H1 (cell line): Measurements from ENCODE around the gene PIMREG. TPM values are rescaled to one million over a fixed set of nuclear protein-coding genes. Genes with fewer than 3 reads are reported as not detected.

ENCODE experiments used
- BCL11A ChIP-seq, 2 experiments: IDR thresholded peaks; one replicate each; pipeline ENCODE4 v1.6.1; 2011; ENCODE audit warnings: low read depth in 2 of 2, low read length in 2 of 2, mild to moderate bottlenecking in 2 of 2
- BRCA1 ChIP-seq: IDR thresholded peaks from 2 replicates; pipeline ENCODE4 v1.6.1; 2012; ENCODE audit warnings: low read depth, low read length, improper control_type of control experiment
- CTBP2 ChIP-seq: IDR thresholded peaks from 2 replicates; pipeline ENCODE4 v1.7.0; 2011; ENCODE audit warnings: borderline replicate concordance, mild to moderate bottlenecking, moderate library complexity, mixed read lengths, low read length; ENCODE audit not compliant: insufficient read depth, insufficient read length
- FOSL1 ChIP-seq: IDR thresholded peaks from 2 replicates; pipeline ENCODE4 v1.6.1; 2011; ENCODE audit warnings: mild to moderate bottlenecking, low read depth, low read length, moderate library complexity; ENCODE audit not compliant: insufficient read depth
- GABPA ChIP-seq: IDR thresholded peaks from 2 replicates; pipeline ENCODE4 v1.6.1; 2011; ENCODE audit warnings: mild to moderate bottlenecking, low read length, moderate library complexity, borderline replicate concordance; ENCODE audit not compliant: insufficient read depth
- RAD21 ChIP-seq, 2 experiments: IDR thresholded peaks in 1 of 2; conservative IDR thresholded peaks in 1 of 2; 2 replicates each; pipeline ENCODE4 v1.6.1; 2011; ENCODE audit warnings: low read depth in 2 of 2, low read length in 2 of 2, improper control_type of control experiment in 1 of 2, inconsistent platforms in 1 of 2, mild to moderate bottlenecking in 1 of 2, moderate library complexity in 1 of 2
- RBBP5 ChIP-seq: IDR thresholded peaks from 2 replicates; pipeline ENCODE4 v1.7.1; 2012; ENCODE audit warnings: low read depth, mild to moderate bottlenecking, inconsistent platforms, low read length, moderate library complexity, borderline replicate concordance
- polyA plus RNA-seq, 7 experiments: library from polyadenylated mRNA; depleted of rRNA in 3 of 7; stranded (reverse) in 5 of 7; unstranded in 2 of 7; fragments of >200 nt in 5 of 7; fragments of 200-250 nt in 2 of 7; gene quantifications; 1 replicate in 5 of 7; 2 replicates in 1 of 7; 4 replicates in 1 of 7; pipeline versions ENCODE4 v1.2.1 to v1.2.3, GENCODE V29; 2011 to 2013; ENCODE audit warnings: missing spikeins in 2 of 7, mixed read lengths in 2 of 7
- total RNA-seq: library from RNA; stranded (reverse); fragmentation: NEBNext Ultra II Directional; extraction: Animal tissue kit (Norgen Biotek cat#: 25700); gene quantifications from 2 replicates; pipeline ENCODE4 v1.2.1, GENCODE V29; 2021
- TF ChIP-seq, protein P1 (sequence below): fragments of 300-600 bp; sonication (generic); IDR thresholded peaks from 2 replicates; pipeline ENCODE4 v1.7.1; 2012; ENCODE audit warnings: low read length, moderate library complexity, mild to moderate bottlenecking, inconsistent platforms; ENCODE audit not compliant: insufficient replicate concordance

The PIMREG gene
- total and polyA plus RNA-seq, 2 of the 8 experiments (the other 6 are each of a cell fraction or from before 2014, with no cell fraction given), result 133 to 148 TPM

DNA sequence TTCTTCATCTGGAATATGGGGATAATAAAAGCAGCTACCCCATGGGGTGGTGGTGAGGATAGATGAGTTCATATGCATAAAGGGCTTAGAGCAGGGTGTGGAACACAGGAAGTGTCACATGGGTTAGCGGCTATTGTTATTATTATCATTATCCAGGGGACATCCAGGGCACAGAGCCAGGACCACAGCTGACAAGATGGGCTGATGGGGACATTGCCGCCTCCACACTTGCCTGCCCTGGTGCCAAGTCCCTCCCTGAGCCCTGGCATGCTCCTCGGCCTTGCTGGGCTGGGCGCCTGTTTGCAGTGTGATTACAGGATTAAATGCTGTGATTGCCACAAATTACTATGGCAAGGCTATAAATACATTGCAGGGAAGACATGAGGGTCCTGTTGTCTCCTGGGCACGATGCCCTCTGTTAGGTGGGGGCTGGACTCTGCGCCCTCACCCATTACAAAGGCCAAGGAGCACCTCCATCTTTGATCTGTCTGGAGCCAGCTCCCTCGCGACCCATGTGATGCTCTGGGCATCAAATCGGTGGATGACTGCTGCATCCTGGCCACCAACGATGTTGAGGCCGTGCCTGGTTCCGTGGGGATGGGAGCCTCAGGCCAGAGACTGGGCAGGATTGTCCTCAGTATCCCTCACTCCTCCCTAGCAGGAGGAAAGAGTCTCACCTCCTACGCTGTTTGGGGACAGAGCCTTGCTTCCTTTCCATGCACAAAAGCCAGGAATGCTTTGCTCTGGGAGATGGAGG lies 43.2 kb downstream of the PIMREG start (continued):
- TF ChIP-seq, protein P1, sequence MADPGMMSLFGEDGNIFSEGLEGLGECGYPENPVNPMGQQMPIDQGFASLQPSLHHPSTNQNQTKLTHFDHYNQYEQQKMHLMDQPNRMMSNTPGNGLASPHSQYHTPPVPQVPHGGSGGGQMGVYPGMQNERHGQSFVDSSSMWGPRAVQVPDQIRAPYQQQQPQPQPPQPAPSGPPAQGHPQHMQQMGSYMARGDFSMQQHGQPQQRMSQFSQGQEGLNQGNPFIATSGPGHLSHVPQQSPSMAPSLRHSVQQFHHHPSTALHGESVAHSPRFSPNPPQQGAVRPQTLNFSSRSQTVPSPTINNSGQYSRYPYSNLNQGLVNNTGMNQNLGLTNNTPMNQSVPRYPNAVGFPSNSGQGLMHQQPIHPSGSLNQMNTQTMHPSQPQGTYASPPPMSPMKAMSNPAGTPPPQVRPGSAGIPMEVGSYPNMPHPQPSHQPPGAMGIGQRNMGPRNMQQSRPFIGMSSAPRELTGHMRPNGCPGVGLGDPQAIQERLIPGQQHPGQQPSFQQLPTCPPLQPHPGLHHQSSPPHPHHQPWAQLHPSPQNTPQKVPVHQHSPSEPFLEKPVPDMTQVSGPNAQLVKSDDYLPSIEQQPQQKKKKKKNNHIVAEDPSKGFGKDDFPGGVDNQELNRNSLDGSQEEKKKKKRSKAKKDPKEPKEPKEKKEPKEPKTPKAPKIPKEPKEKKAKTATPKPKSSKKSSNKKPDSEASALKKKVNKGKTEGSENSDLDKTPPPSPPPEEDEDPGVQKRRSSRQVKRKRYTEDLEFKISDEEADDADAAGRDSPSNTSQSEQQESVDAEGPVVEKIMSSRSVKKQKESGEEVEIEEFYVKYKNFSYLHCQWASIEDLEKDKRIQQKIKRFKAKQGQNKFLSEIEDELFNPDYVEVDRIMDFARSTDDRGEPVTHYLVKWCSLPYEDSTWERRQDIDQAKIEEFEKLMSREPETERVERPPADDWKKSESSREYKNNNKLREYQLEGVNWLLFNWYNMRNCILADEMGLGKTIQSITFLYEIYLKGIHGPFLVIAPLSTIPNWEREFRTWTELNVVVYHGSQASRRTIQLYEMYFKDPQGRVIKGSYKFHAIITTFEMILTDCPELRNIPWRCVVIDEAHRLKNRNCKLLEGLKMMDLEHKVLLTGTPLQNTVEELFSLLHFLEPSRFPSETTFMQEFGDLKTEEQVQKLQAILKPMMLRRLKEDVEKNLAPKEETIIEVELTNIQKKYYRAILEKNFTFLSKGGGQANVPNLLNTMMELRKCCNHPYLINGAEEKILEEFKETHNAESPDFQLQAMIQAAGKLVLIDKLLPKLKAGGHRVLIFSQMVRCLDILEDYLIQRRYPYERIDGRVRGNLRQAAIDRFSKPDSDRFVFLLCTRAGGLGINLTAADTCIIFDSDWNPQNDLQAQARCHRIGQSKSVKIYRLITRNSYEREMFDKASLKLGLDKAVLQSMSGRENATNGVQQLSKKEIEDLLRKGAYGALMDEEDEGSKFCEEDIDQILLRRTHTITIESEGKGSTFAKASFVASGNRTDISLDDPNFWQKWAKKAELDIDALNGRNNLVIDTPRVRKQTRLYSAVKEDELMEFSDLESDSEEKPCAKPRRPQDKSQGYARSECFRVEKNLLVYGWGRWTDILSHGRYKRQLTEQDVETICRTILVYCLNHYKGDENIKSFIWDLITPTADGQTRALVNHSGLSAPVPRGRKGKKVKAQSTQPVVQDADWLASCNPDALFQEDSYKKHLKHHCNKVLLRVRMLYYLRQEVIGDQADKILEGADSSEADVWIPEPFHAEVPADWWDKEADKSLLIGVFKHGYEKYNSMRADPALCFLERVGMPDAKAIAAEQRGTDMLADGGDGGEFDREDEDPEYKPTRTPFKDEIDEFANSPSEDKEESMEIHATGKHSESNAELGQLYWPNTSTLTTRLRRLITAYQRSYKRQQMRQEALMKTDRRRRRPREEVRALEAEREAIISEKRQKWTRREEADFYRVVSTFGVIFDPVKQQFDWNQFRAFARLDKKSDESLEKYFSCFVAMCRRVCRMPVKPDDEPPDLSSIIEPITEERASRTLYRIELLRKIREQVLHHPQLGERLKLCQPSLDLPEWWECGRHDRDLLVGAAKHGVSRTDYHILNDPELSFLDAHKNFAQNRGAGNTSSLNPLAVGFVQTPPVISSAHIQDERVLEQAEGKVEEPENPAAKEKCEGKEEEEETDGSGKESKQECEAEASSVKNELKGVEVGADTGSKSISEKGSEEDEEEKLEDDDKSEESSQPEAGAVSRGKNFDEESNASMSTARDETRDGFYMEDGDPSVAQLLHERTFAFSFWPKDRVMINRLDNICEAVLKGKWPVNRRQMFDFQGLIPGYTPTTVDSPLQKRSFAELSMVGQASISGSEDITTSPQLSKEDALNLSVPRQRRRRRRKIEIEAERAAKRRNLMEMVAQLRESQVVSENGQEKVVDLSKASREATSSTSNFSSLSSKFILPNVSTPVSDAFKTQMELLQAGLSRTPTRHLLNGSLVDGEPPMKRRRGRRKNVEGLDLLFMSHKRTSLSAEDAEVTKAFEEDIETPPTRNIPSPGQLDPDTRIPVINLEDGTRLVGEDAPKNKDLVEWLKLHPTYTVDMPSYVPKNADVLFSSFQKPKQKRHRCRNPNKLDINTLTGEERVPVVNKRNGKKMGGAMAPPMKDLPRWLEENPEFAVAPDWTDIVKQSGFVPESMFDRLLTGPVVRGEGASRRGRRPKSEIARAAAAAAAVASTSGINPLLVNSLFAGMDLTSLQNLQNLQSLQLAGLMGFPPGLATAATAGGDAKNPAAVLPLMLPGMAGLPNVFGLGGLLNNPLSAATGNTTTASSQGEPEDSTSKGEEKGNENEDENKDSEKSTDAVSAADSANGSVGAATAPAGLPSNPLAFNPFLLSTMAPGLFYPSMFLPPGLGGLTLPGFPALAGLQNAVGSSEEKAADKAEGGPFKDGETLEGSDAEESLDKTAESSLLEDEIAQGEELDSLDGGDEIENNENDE, result no peak
- TF ChIP-seq RAD21 (IDR thresholded peaks at IDR 0.05 in 1 of 2, conservative IDR thresholded peaks at IDR 0.05 in 1 of 2; ENCODE audit: low read depth in 2 of 2, low read length in 2 of 2), result no peak
- TF ChIP-seq FOSL1, result no peak
- TF ChIP-seq CTBP2, result no peak
- TF ChIP-seq BCL11A (IDR thresholded peaks at IDR 0.05; ENCODE audit: low read depth in 2 of 2, low read length in 2 of 2), result no peak
- no peak for TF ChIP-seq RBBP5
- no peak for TF ChIP-seq BRCA1
- no peak for TF ChIP-seq GABPA
